SK-N-SH treated with all-trans-retinoic acid at 6 μM for 48 hours (cell line): ENCODE measurements around the gene PRTFDC1.
"Not testable (repeated sequence)": the region's sequence is repeated elsewhere in the genome, so short reads cannot be mapped to it uniquely, and the experiment has no call there.

ENCODE experiments used
- ATAC-seq: fragments of 200-7000 bp; cut with Tn5 transposase; 3 replicates; pipeline ENCODE4 v1.9.1; 2020; ENCODE audit warnings: mild to moderate bottlenecking, moderate library complexity
- ARNTL ChIP-seq: fragments of 450-650 bp; formaldehyde crosslinking; IDR thresholded peaks from 2 replicates; pipeline ENCODE4 v1.5.0; 2020; ENCODE audit warnings: low read depth, mild to moderate bottlenecking, moderate library complexity, borderline replicate concordance
- BACH2 ChIP-seq: fragments of 250-450 bp; sonication (Bioruptor Pico); IDR thresholded peaks from 2 replicates; pipeline ENCODE4 v1.9.0; 2021; ENCODE audit warnings: mild to moderate bottlenecking, borderline replicate concordance
- CREB5 ChIP-seq: fragments of 250-450 bp; sonication (Bioruptor Pico); IDR thresholded peaks from 2 replicates; pipeline ENCODE4 v1.5.1; 2020; ENCODE audit warnings: low read depth, mild to moderate bottlenecking, moderate library complexity
- CSDC2 ChIP-seq: fragments of 250-450 bp; sonication (Bioruptor Pico); IDR thresholded peaks from 2 replicates; pipeline ENCODE4 v1.5.0; 2020; ENCODE audit warnings: mild to moderate bottlenecking, moderate library complexity
- CSRNP3 ChIP-seq: fragments of 250-450 bp; sonication (Bioruptor Pico); IDR thresholded peaks from 2 replicates; pipeline ENCODE4 v1.5.1; 2021; ENCODE audit warnings: mild to moderate bottlenecking, moderate library complexity
- ESRRG ChIP-seq: fragments of 250-450 bp; sonication (Bioruptor Pico); IDR thresholded peaks from 2 replicates; pipeline ENCODE4 v1.6.1; 2021; ENCODE audit warnings: mild to moderate bottlenecking
- GLIS3 ChIP-seq: fragments of 250-450 bp; sonication (Bioruptor Pico); IDR thresholded peaks from 2 replicates; pipeline ENCODE4 v1.5.0; 2020; ENCODE audit warnings: mild to moderate bottlenecking, moderate library complexity
- OSR1 ChIP-seq: fragments of 250-450 bp; sonication (Bioruptor Pico); IDR thresholded peaks from 2 replicates; pipeline ENCODE4 v1.8.0; 2022; ENCODE audit warnings: moderate library complexity, mild to moderate bottlenecking, inconsistent platforms
- PATZ1 ChIP-seq: fragments of 250-450 bp; sonication (Bioruptor Pico); IDR thresholded peaks from 2 replicates; pipeline ENCODE4 v1.8.0; 2020; ENCODE audit warnings: mild to moderate bottlenecking, moderate library complexity, borderline replicate concordance
- PPARA ChIP-seq: fragments of 250-450 bp; sonication (Bioruptor Pico); IDR thresholded peaks from 2 replicates; pipeline ENCODE4 v1.5.0; 2020; ENCODE audit warnings: mild to moderate bottlenecking, borderline replicate concordance
- RARB ChIP-seq: fragments of 250-450 bp; sonication (Bioruptor Pico); IDR thresholded peaks from 2 replicates; pipeline ENCODE4 v1.8.0; 2021; ENCODE audit warnings: mild to moderate bottlenecking, moderate library complexity
- SNAI2 ChIP-seq: fragments of 250-450 bp; sonication (Bioruptor Pico); IDR thresholded peaks from 2 replicates; pipeline ENCODE4 v1.5.0; 2020; ENCODE audit warnings: mild to moderate bottlenecking, moderate library complexity
- TCF4 ChIP-seq: fragments of 250-450 bp; sonication (Bioruptor Pico); IDR thresholded peaks from 2 replicates; pipeline ENCODE4 v1.8.0; 2021; ENCODE audit warnings: mild to moderate bottlenecking, moderate library complexity, borderline replicate concordance
- TOX ChIP-seq: fragments of 250-450 bp; sonication (Bioruptor Pico); IDR thresholded peaks from 2 replicates; pipeline ENCODE4 v1.8.0; 2021; ENCODE audit warnings: mild to moderate bottlenecking, moderate library complexity, borderline replicate concordance
- TSHZ2 ChIP-seq: fragments of 250-450 bp; sonication (Bioruptor Pico); IDR thresholded peaks from 2 replicates; pipeline ENCODE4 v1.5.0; 2020; ENCODE audit warnings: mild to moderate bottlenecking, moderate library complexity
- ZC3H10 ChIP-seq: fragments of 250-450 bp; sonication (Bioruptor Pico); IDR thresholded peaks from 2 replicates; pipeline ENCODE4 v1.5.1; 2021; ENCODE audit warnings: mild to moderate bottlenecking, moderate library complexity
- ZFP3 ChIP-seq: fragments of 250-450 bp; sonication (Bioruptor Pico); IDR thresholded peaks from 2 replicates; pipeline ENCODE4 v1.5.0; 2020; ENCODE audit warnings: mild to moderate bottlenecking, moderate library complexity
- ZFP30 ChIP-seq: fragments of 450-650 bp; formaldehyde crosslinking; IDR thresholded peaks from 2 replicates; pipeline ENCODE4 v1.5.0; 2022; ENCODE audit warnings: mild to moderate bottlenecking, moderate library complexity
- ZNF565 ChIP-seq: fragments of 450-650 bp; formaldehyde crosslinking; conservative IDR thresholded peaks from 2 replicates; pipeline ENCODE4 v1.5.0; 2020; ENCODE audit warnings: low read depth, mild to moderate bottlenecking, moderate library complexity
- ZNF70 ChIP-seq: fragments of 450-650 bp; formaldehyde crosslinking; IDR thresholded peaks from 2 replicates; pipeline ENCODE4 v1.5.0; 2020; ENCODE audit warnings: mild to moderate bottlenecking, moderate library complexity
- ZNF8 ChIP-seq: fragments of 450-650 bp; formaldehyde crosslinking; IDR thresholded peaks from 2 replicates; pipeline ENCODE4 v1.5.0; 2020; ENCODE audit warnings: mild to moderate bottlenecking, moderate library complexity

The PRTFDC1 gene

GRCh38 chr10:24840784-24841183, 111.6 kb downstream of the PRTFDC1 start:
- TF ChIP-seq ESRRG (CRISPR knock-in tag) (no peak), CSDC2 (CRISPR knock-in tag) (no peak), TCF4 (CRISPR knock-in tag) (no peak), ZNF8 (no peak), TOX (CRISPR knock-in tag) (no peak), GLIS3 (no peak), CSRNP3 (CRISPR knock-in tag) (no peak), TSHZ2 (no peak), RARB (CRISPR knock-in tag) (no peak), BACH2 (CRISPR knock-in tag) (no peak), ZNF70 (CRISPR knock-in tag) (no peak), ZFP30 (CRISPR knock-in tag) (no peak), PPARA (no peak), ZFP3 (CRISPR knock-in tag) (no peak)
- ATAC-seq: no peak

GRCh38 chr10:24837781-24838180, 114.6 kb downstream of the PRTFDC1 start:
- ATAC-seq: not testable (repeated sequence)

- no peak for ATAC-seq
- TF ChIP-seq PATZ1 (CRISPR knock-in tag) (no peak), TCF4 (CRISPR knock-in tag) (no peak), ZC3H10 (CRISPR knock-in tag) (no peak), ZNF70 (CRISPR knock-in tag) (no peak)
These were observed 117.5 kb downstream of the PRTFDC1 start for GRCh38 chr10:24834869-24835268.

- TF ChIP-seq ZNF565: no peak
- peak; percentile 91 for TF ChIP-seq ZNF8
- ATAC-seq: peak; percentile 88
These were observed 126.4 kb downstream of the PRTFDC1 start for GRCh38 chr10:24826009-24826408.

GRCh38 chr10:24825551-24825950, 126.9 kb downstream of the PRTFDC1 start:
- ATAC-seq: peak; percentile 52
- no peak for TF ChIP-seq CSRNP3 (CRISPR knock-in tag)
- no peak for TF ChIP-seq ZC3H10 (CRISPR knock-in tag)
- no peak for TF ChIP-seq SNAI2
- no peak for TF ChIP-seq OSR1 (CRISPR knock-in tag)
- TF ChIP-seq TCF4 (CRISPR knock-in tag): no peak
- no peak for TF ChIP-seq RARB (CRISPR knock-in tag)
- TF ChIP-seq CSDC2 (CRISPR knock-in tag): no peak
- no peak for TF ChIP-seq BACH2 (CRISPR knock-in tag)
- no peak for TF ChIP-seq ZFP3 (CRISPR knock-in tag)
- no peak for TF ChIP-seq ZNF70 (CRISPR knock-in tag)
- TF ChIP-seq GLIS3: no peak
- TF ChIP-seq ZNF565: no peak
- TF ChIP-seq TOX (CRISPR knock-in tag): no peak
- no peak for TF ChIP-seq TSHZ2
- TF ChIP-seq ARNTL (CRISPR knock-in tag): no peak
- TF ChIP-seq CREB5: no peak
